ENCODE results near the gene TAF1A. TPM values are rescaled to one million over a fixed set of nuclear protein-coding genes. Genes with fewer than 3 reads are reported as not detected.

Gene TAF1A
- polyA plus RNA-seq, 3 donors, result 1.0 to 3.1 (median 2.9) TPM

DNA sequence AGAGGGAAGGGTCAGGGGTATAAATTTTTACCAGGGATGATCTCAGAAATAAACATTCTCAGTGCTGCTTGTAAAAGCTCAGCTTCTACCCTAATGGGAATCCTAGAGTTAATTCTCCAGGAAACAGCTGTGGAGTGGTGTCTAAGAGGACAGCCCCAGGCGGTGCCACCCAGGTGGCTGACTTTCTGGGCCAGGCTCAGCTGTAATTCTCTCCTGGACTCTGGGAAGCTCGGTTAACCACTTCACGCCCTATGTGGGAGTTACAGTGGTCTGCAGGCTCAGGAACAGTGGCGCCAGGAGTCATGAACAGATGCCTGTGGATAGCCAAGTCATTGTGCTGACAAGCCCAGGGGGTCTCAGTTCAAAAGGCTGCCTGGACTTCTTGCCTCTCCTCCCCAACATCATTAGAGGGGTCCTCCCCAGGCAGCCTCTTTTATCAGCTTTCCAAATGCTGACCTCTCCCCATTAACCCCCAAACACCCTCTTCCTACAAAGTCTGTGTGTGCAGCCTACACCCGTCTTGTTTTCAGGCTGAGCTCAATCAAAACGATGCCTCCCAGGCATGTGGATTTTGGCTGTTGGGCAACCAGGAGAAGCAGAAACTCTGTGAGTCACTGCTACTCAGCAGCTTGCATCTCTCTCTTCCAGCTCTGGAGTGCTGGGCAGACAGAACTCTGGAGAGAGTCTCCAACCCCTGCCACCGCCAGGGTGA, 43.0 kb downstream of the TAF1A start:
- 20 to 27% (median 24%) methylated on average over 7 of the region's 7 CpGs for WGBS, 3 donors
- H3K27ac ChIP-seq (ENCODE audit: low read depth, low read length), result no peak overlapping the region

DNA sequence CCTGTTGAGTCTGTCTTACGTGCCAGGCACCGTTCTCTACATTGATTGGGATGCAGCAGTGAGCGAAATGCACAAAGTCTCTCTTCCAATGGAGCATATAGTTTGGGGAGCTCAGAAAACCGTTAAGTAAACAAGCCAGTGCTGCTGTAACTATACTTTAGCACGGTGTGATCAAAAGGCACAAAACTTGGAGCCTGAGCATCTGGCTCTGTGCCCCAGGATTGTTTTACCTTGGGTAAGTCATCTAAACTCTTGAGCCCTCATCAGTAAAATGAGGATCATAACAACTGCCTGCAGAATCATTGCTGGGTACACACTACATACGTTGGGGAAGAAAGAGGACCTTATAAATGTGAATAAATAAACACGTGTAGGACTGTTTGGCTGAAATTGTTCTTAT, 43.6 kb downstream of the TAF1A start:
- H3K27ac ChIP-seq (ENCODE audit: low read depth, low read length), result no peak overlapping the region
- 58 to 61% (median 59%) methylated on average over 7 of the region's 7 CpGs for WGBS, 3 donors

DNA sequence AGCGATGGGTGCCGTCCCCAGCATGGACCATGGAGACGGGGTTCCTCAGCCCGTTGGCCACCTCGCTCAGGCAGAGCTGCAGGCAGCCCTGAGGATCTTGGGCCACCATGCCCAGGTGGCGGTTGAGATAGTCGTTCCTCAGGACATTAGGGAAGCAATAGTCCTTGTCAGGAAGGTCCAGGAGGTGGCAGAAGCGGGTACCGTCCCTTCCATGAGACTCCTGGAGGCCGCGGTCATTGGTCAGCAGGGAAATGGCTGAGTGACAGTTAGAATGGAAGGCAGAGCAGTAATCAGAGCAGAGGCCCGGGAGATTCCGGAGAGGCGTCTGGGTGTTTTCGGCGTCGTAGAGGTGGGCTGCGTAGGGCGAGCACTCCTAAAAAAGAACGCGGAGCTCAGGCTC, 45.9 kb downstream of the TAF1A start:
- H3K27ac ChIP-seq (ENCODE audit: low read depth, low read length), result no peak overlapping the region
- 89 to 92% (median 92%) methylated on average over 21 of the region's 21 CpGs for WGBS, 3 donors

DNA sequence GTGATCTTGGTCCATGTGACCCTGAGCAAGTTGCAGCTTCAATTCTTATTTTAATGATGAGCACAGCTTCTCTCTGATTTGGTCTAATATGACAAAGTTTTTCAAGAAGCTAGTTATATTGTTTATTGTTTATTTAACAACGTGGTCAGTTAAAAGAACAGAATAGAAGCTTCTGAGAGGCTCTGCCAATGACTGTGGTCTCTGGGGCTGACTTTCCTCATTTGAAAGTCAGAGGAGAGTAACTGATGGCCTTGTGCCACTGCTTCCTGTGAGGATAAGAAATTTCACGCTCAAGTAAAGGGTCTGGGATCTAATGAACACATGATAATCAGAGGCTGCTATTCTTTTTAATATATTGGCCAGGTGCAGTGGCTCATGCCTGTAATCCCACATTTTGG, 49.1 kb downstream of the TAF1A start:
- 37 to 60% (median 42%) methylated on average over 2 of the region's 2 CpGs for WGBS, 3 donors
- no peak overlapping the region for H3K27ac ChIP-seq (ENCODE audit: low read depth, low read length)

DNA sequence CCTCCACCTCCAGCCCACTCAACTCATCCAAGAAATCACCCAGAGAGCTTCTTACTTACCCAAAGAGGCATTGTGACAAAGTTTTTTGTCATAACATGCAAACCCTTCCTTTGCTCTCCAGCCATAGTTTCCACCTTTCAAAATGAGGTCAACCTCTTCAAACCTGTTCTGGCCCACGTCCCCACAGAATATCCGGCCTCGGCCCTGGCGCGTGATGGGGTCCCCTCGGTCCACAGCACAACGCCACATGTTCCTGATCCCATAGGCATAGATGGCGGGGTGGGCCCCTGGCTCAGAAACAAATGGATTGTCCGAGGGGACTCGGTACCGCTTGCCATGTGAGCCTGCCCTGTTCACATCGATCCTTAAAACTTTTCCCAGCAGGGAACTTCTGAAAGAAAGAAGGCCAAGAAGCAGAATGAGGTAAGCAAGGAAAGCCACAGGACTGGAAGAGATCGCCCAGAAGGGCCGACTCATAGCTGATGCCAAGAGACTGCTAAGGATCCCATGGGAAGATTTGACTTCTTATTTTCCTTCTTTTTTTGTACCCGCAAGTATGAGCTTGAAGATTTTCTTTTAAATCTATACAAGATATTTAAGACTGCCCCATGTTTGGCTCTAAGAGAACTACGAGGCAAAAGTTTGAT, 49.7 kb downstream of the TAF1A start:
- H3K27ac ChIP-seq (ENCODE audit: low read depth, low read length), result no peak overlapping the region
- WGBS, 3 donors, result 80 to 85% (median 81%) methylated on average over 16 of the region's 16 CpGs

DNA sequence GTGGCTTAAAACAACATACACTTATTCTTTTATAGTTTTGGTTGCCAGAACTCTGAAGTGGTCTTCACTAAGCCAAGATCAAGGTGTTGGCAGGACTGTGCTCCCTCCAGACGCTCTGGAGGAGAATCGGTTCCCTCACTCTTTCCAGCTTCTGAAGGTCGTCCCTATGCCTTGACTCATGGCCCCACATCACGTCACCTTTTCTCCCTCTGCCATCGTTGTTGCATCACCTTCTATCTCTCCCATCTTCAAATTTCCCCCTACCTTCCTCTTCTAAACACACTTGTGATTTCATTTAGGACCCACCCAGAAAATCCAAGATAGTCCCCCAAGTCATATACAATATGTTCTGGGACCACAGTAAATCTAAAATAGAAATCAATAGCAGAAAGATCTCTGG, 54.3 kb downstream of the TAF1A start:
- H3K27ac ChIP-seq (ENCODE audit: low read depth, low read length), result no peak overlapping the region
- 78 to 89% (median 86%) methylated on average over 5 of the region's 5 CpGs for WGBS, 3 donors

DNA sequence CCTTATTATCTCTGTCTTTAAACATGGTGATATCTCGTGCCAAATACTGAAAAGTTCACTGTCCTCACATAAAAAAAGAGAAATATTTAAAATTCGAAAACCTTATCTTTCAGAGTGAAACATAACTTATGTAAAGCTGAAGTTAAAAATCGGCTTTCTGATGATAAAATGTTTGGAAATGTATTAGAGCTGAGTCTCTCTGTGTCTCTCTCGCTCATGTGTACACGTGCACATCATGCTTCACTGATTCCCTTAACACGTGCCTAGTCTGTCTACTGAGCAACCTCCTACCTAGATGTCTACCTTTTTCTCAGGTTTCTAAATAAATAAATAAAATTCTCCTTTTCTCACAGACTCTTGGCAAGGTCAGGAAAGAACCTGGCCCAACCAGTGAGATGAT, 58.9 kb downstream of the TAF1A start:
- 73 to 81% (median 78%) methylated on average over 6 of the region's 6 CpGs for WGBS, 3 donors

DNA sequence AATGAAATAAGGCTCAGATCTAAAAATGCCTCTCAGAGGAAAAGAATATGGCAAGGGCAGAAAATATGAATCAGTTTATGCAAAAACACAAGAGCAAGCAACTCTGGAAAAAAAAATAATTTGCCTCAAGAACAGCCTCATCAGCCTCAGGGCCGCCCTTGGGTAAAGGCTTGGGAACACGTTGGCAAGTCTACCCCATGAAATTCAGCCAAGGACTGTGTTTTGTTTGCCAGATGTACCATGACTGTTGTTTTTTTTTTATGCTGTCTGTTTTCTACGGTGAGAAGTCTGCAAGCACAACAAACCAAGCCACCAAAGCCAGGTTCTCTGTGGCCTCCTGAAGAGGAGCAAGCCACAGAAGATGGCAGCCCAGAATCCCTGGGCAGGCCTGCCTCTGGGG, 59.8 kb downstream of the TAF1A start:
- H3K27ac ChIP-seq (ENCODE audit: low read depth, low read length), result no peak overlapping the region
- 44 to 74% (median 59%) methylated on average over 3 of the region's 3 CpGs for WGBS, 3 donors

More for the DNA sequence above, 58.9 kb downstream of the TAF1A start:
- no peak overlapping the region for H3K27ac ChIP-seq (ENCODE audit: low read depth, low read length)

DNA sequence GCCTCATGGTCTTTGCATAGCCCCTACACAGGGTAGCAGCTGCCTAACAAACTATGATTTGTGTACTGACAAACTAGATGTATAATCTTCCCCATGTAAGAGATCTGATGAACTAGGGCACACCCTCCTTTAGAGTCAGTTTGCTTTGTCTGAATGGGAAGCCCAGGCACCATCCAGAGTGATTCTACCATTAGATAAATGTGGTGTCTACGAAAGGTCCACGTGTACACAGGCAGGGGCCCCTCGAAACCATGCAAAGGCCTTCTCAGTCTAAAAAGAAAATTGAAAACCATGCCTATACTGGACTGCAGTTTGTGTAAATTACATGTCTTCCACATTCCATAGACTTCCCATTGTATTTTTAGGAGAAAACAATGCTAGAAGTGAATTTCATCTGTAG, 60.6 kb downstream of the TAF1A start:
- 88 to 91% (median 90%) methylated on average over 3 of the region's 3 CpGs for WGBS, 3 donors
- H3K27ac ChIP-seq (ENCODE audit: low read depth, low read length), result no peak overlapping the region

DNA sequence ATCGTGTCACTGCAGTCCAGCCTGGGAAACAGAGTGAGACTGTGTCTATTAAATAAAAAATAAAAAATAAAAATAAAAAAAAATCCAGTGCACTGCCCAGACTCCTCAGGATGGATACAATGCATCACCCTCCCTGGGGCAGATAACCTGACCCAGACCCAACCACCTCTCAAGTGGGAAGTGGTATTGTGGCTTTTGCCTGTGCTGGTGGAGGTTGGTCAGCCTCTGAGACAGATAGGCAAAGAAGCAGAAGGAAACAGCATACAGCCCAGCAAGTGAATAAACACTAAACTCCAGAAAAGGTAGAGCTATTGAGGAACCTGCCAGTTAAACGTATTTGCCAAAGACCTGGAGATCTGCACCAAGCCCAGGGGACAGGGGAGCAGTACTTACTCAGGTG, 63.8 kb downstream of the TAF1A start:
- 61 to 87% (median 64%) methylated on average over 2 of the region's 2 CpGs for WGBS, 3 donors
- H3K27ac ChIP-seq (ENCODE audit: low read depth, low read length), result no peak overlapping the region

DNA sequence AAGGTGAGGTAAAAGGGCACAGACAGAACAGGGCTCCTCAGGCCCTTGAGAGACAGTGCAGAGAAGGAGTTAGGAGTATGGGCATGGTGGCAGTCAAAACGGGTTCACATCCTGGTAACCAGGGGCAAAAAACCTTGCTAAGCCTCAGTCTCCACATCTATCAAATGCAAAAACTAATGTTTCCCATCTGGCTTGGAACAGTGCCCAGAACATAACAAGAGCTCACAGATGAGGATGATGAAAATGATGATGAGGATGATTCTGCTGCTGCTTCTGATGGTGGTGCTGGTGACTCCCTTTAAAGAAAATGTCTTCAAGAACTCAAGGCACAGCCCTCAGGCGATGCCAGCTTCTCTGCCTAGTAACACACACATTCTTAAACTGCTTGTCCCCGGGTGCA, 65.9 kb downstream of the TAF1A start:
- no peak overlapping the region for H3K27ac ChIP-seq (ENCODE audit: low read depth, low read length)
- WGBS, 3 donors, result 65 to 80% (median 68%) methylated on average over 3 of the region's 3 CpGs

DNA sequence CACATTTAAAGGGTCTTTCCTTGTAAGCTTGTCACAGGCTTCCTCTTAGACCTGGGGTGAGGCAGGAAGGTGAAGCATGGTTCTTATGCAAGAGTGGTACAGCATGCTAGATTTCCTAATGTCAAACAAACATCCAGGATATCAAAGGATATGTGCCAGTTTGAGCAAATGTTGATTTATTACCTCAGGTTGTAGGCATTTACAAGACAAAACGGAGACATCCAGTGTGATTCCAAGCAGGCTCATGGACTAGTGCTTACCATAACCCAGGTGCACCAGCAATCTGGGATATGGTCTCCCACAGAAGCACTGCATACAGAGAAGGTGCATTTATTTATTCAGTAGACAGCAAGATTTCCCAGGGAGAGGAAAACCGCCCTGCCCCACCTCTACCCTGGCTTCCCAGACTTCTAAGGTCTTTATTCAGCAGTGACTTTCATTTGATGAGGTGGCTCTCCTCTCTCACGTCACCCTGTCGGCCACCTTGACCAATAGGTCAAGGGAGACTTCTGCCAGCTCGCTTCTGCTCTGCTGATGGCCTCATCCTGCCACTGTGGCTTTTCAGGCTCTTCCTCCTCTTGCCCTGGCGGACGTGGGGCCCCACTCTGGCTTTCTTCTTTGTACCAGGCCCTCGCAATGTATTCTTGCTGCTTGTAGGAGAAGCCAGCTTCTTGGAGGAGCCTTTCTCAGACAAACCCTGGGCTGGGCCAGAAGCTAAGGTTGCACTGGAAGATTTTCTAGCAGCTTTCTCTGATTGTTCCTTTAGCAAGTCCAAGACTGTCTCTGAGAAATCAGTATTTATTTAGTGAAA, 67.4 kb downstream of the TAF1A start:
- no peak overlapping the region for H3K27ac ChIP-seq (ENCODE audit: low read depth, low read length)
- WGBS, 3 donors, result 66 to 78% (median 67%) methylated on average over 8 of the region's 8 CpGs

DNA sequence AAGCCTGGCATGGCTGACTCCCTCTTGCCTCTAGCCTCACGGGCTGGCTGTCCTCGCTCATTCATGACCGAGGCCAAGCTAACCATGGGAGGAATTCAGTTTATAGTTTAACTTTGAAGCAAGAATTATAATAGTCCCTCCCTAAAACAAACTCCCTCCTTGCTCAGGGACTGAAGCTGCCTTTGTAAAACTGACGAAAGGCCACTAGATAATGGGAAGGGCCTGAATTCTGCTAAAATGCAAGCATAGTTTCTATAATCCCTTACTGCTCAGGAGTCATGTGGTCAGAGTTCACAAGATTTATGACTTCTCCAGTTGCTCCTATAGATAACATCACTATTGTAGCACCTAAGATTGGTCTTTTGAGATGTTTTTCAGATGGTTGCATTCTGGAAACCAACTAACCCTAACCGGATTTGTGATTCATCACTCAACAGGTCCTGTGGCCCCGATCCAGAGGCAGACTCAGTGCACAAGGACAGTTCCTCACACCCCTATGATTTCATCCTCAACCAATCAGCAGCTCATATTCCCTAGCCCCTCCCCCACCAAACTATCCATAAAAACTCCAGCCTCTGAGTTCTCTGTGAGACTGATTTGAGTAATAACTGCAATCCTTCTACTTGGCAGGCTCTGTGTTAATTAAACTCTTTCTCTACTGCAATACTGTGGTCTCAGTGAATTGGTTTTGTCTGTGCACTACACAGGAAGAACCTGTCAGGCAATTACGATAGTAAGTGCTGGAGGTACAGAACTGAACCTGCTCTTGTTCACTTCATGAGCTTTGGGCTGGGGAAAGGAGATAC, 68.2 kb downstream of the TAF1A start:
- no peak overlapping the region for H3K27ac ChIP-seq (ENCODE audit: low read depth, low read length)
- WGBS, 3 donors, result 77 to 82% (median 82%) methylated on average over 7 of the region's 7 CpGs

Other genes starting within 250 kb of the TAF1A start
- gene HHIPL2, start 41.8 kb downstream of the TAF1A start, polyA plus RNA-seq, result under 1 TPM in 1 of 3 donors, not detected in 2; 0.24 TPM
- gene MIA3, start 28.2 kb upstream of the TAF1A start, polyA plus RNA-seq, result 10 to 100 TPM; 12.5 to 41.6 (median 30.3) TPM
- 100 to 1,000 TPM in 1 of 3 donors, 10 to 100 TPM in 2; 22.9 to 121 (median 58.0) TPM for gene AIDA, start 122.6 kb upstream of the TAF1A start, polyA plus RNA-seq
- 10 to 100 TPM in 1 of 3 donors, 1 to 10 TPM in 2; 6.4 to 15.3 (median 8.1) TPM for gene BROX, start 122.6 kb upstream of the TAF1A start, polyA plus RNA-seq
- 1 to 10 TPM in 1 of 3 donors, under 1 TPM in 2; 0.10 to 2.1 (median 0.67) TPM for gene FAM177B, start 147.3 kb upstream of the TAF1A start, polyA plus RNA-seq
- 1 to 10 TPM; 1.5 to 1.9 (median 1.9) TPM for gene DISP1, start 225.1 kb upstream of the TAF1A start, polyA plus RNA-seq

Data from adipose tissue (tissue), 3 donors.